22Rv1 (cell line): Measurements from ENCODE around the gene MIPEP.

Experiments
- CTCF ChIP-seq: fragments of 450-650 bp; IDR thresholded peaks from 2 replicates; pipeline ENCODE4 v1.5.1; 2017; ENCODE audit warnings: mild to moderate bottlenecking
- ZFX ChIP-seq: fragments of 450-650 bp; IDR thresholded peaks from 2 replicates; pipeline ENCODE4 v1.6.1; 2017; ENCODE audit warnings: antibody characterized with exemption, borderline replicate concordance

- TF ChIP-seq CTCF (no peak), ZFX (no peak)
These were observed 78.4 kb downstream of the MIPEP start for GRCh38 chr13:23810685-23811240.
